H1 (cell line): ENCODE measurements around the gene CLEC12A. TPM values are rescaled to one million over a fixed set of nuclear protein-coding genes. Genes with fewer than 3 reads are reported as not detected.

Source experiments
- CTCF ChIA-PET: fragments of 300-600 bp; sonication (Branson Sonifier 250); formaldehyde crosslinking; loops from one replicate; lab custom pipeline; 2021; ENCODE audit not compliant: partially characterized antibody; lab: Charles Lee
- POLR2A ChIA-PET: fragments of 300-600 bp; sonication (Branson Sonifier 250); formaldehyde crosslinking; loops from one replicate; lab custom pipeline; 2021; ENCODE audit warnings: inconsistent platforms; ENCODE audit not compliant: partially characterized antibody; lab: Charles Lee
- DNase-seq, 2 experiments: peaks; one replicate each; pipeline versions ENCODE4 v3.0.0 to v3.0.0-alpha.2; 2010 to 2022; ENCODE audit warnings: low spot score in 2 of 2, low read depth in 1 of 2, mixed read lengths in 1 of 2
- FAIRE-seq: peaks from 2 replicates; lab custom pipeline; 2011; peaks lifted over from hg19 to GRCh38; lab: Jason Lieb, UNC
- H2AFZ ChIP-seq: 2 replicates; pipeline ENCODE4 v1.8.1; 2012; ENCODE audit warnings: low read length, inconsistent platforms
- H2AK5ac ChIP-seq: 2 replicates; pipeline ENCODE4 v1.6.1; 2013; ENCODE audit warnings: low read depth, low read length
- H2BK120ac ChIP-seq: replicated peaks from 2 replicates; pipeline ENCODE3; 2013; ENCODE audit warnings: low read depth, low read length, inconsistent platforms
- H2BK12ac ChIP-seq: 2 replicates; pipeline ENCODE4 v1.6.1; 2013; ENCODE audit warnings: low read depth, low read length
- H2BK15ac ChIP-seq: 2 replicates; pipeline ENCODE4 v1.6.1; 2013; ENCODE audit warnings: low read length
- H2BK20ac ChIP-seq: 2 replicates; pipeline ENCODE4 v1.6.1; 2013; ENCODE audit warnings: low read length
- H2BK5ac ChIP-seq: 2 replicates; pipeline ENCODE4 v1.6.1; 2013; ENCODE audit warnings: low read depth, low read length
- H3K14ac ChIP-seq: 2 replicates; pipeline ENCODE4 v1.6.1; 2013; ENCODE audit warnings: inconsistent platforms; ENCODE audit not compliant: insufficient read length
- H3K18ac ChIP-seq: 2 replicates; pipeline ENCODE4 v1.6.1; 2013; ENCODE audit warnings: low read length; ENCODE audit errors: extremely low read depth
- H3K23ac ChIP-seq: 2 replicates; pipeline ENCODE4 v1.6.1; 2013; ENCODE audit warnings: inconsistent platforms; ENCODE audit not compliant: insufficient read length
- H3K23me2 ChIP-seq: 2 replicates; pipeline ENCODE4 v1.6.1; 2013; ENCODE audit warnings: low read depth, low read length
- H3K27ac ChIP-seq: 2 replicates; pipeline ENCODE4 v1.6.1; 2011; ENCODE audit warnings: low read depth, low read length, inconsistent platforms
- H3K27me3 ChIP-seq, 4 experiments: replicated peaks in 1 of 4; 1 replicate in 1 of 4; 2 replicates in 3 of 4; pipeline versions ENCODE4 v1.6.1 to v1.8.1; 2011 to 2013; ENCODE audit warnings: low read length in 3 of 4, mild to moderate bottlenecking in 3 of 4, inconsistent platforms in 2 of 4, mixed read lengths in 2 of 4, moderate library complexity in 1 of 4; ENCODE audit not compliant: control insufficient read depth in 3 of 4, insufficient read depth in 3 of 4; ENCODE audit errors: extremely low read depth in 1 of 4
- H3K36me3 ChIP-seq, 4 experiments: 2 replicates each; pipeline versions ENCODE4 v1.6.1 to v1.8.1; 2011 to 2013; ENCODE audit warnings: mild to moderate bottlenecking in 4 of 4, low read length in 3 of 4, moderate library complexity in 2 of 4, control low read depth in 1 of 4, inconsistent platforms in 1 of 4; ENCODE audit not compliant: insufficient read depth in 4 of 4, control insufficient read depth in 2 of 4
- H3K4ac ChIP-seq: replicated peaks from 2 replicates; pipeline ENCODE3; 2013; ENCODE audit warnings: low read length, low read depth, mixed read lengths, inconsistent platforms; ENCODE audit not compliant: insufficient read length
- H3K4me1 ChIP-seq, 4 experiments: replicated peaks in 1 of 4; 1 replicate in 1 of 4; 2 replicates in 3 of 4; pipeline versions ENCODE4 v1.6.1 to v1.8.1; 2011 to 2013; ENCODE audit warnings: low read length in 3 of 4, inconsistent platforms in 2 of 4, mixed read lengths in 1 of 4; ENCODE audit not compliant: insufficient read depth in 4 of 4, control insufficient read depth in 3 of 4
- H3K4me2 ChIP-seq, 2 experiments: 2 replicates each; pipeline versions ENCODE4 v1.6.1 to v1.8.1; 2011 to 2013; ENCODE audit warnings: low read depth in 2 of 2, low read length in 2 of 2, control low read depth in 1 of 2, inconsistent platforms in 1 of 2, mild to moderate bottlenecking in 1 of 2; ENCODE audit not compliant: insufficient read depth in 1 of 2
- H3K4me3 ChIP-seq, 4 experiments: fragments of 200-600, 300-600 bp in 1 of 4; sonication (generic), shearing (Covaris generic), sonication (Bioruptor Twin) in 1 of 4; 2 replicates each; pipeline versions ENCODE4 v1.5.1 to v1.8.1; 2011 to 2016; ENCODE audit warnings: low read length in 4 of 4, low read depth in 3 of 4, control low read depth in 2 of 4, inconsistent platforms in 2 of 4, mild to moderate bottlenecking in 2 of 4, mixed read lengths in 1 of 4, moderate library complexity in 1 of 4; ENCODE audit not compliant: insufficient read depth in 2 of 4; ENCODE audit errors: extremely low read depth in 1 of 4
- H3K56ac ChIP-seq: replicated peaks from 2 replicates; pipeline ENCODE3; 2013; ENCODE audit warnings: low read depth, mild to moderate bottlenecking, mixed read lengths, low read length, inconsistent platforms; ENCODE audit not compliant: insufficient read length
- H3K79me1 ChIP-seq: 2 replicates; pipeline ENCODE4 v1.6.1; 2013; ENCODE audit warnings: low read depth, low read length, control low read depth
- H3K79me2 ChIP-seq, 2 experiments: 2 replicates each; pipeline versions ENCODE4 v1.6.1 to v1.8.1; 2012 to 2013; ENCODE audit warnings: low read length in 2 of 2, mild to moderate bottlenecking in 2 of 2, inconsistent platforms in 1 of 2; ENCODE audit not compliant: insufficient read depth in 2 of 2, control insufficient read depth in 1 of 2
- H3K9ac ChIP-seq, 4 experiments: replicated peaks in 1 of 4; 1 replicate in 1 of 4; 2 replicates in 3 of 4; pipeline versions ENCODE4 v1.6.1 to v1.8.1; 2011 to 2013; ENCODE audit warnings: low read depth in 3 of 4, low read length in 3 of 4, control low read depth in 2 of 4, mild to moderate bottlenecking in 2 of 4, moderate library complexity in 2 of 4, inconsistent platforms in 1 of 4; ENCODE audit errors: extremely low read depth in 1 of 4
- H3K9me3 ChIP-seq, 2 experiments: 2 replicates each; pipeline versions ENCODE4 v1.6.1 to v1.8.1; 2012 to 2013; ENCODE audit warnings: mild to moderate bottlenecking in 2 of 2, moderate library complexity in 2 of 2, control low read depth in 1 of 2, inconsistent platforms in 1 of 2, low read depth in 1 of 2, low read length in 1 of 2, mixed read lengths in 1 of 2; ENCODE audit not compliant: insufficient read depth in 2 of 2
- H4K20me1 ChIP-seq, 2 experiments: replicated peaks in 1 of 2; 2 replicates each; pipeline versions ENCODE3 to v1.8.1; 2011 to 2013; ENCODE audit warnings: inconsistent platforms in 2 of 2, low read length in 2 of 2, mild to moderate bottlenecking in 1 of 2; ENCODE audit not compliant: insufficient read depth in 2 of 2, control insufficient read depth in 1 of 2
- H4K5ac ChIP-seq: 2 replicates; pipeline ENCODE4 v1.6.1; 2013; ENCODE audit warnings: low read length, low read depth, mixed read lengths, inconsistent platforms; ENCODE audit not compliant: insufficient read length
- H4K8ac ChIP-seq: 2 replicates; pipeline ENCODE4 v1.8.0; 2013; ENCODE audit warnings: mild to moderate bottlenecking, moderate library complexity, low read length, inconsistent platforms; ENCODE audit not compliant: insufficient read depth; ENCODE audit errors: extremely low read depth
- H4K91ac ChIP-seq: replicated peaks from 2 replicates; pipeline ENCODE3; 2013; ENCODE audit warnings: low read length, mixed read lengths, inconsistent platforms; ENCODE audit not compliant: insufficient read length
- ASH2L ChIP-seq: fragments of 200-600, 300-600 bp; sonication (generic); IDR thresholded peaks from one replicate; pipeline ENCODE4 v1.7.1; 2017; ENCODE audit warnings: low read length
- BACH1 ChIP-seq: IDR thresholded peaks from 2 replicates; pipeline ENCODE4 v1.6.1; 2012; ENCODE audit warnings: low read length, improper control_type of control experiment
- BCL11A ChIP-seq, 2 experiments: IDR thresholded peaks; one replicate each; pipeline ENCODE4 v1.6.1; 2011; ENCODE audit warnings: low read depth in 2 of 2, low read length in 2 of 2, mild to moderate bottlenecking in 2 of 2
- CBX8 ChIP-seq: fragments of 300-800, 300-1000 bp; sonication (generic); IDR thresholded peaks from 2 replicates; pipeline ENCODE4 v1.7.1; 2016; ENCODE audit warnings: low read depth, low read length, borderline replicate concordance
- E2F6 ChIP-seq: IDR thresholded peaks from 2 replicates; pipeline ENCODE4 v1.6.1; 2012; ENCODE audit warnings: inconsistent platforms
- HDAC2 ChIP-seq, 2 experiments: fragments of 300-600 bp in 1 of 2; sonication (generic) in 1 of 2; IDR thresholded peaks; 2 replicates each; pipeline ENCODE4 v1.6.1; 2011 to 2012; ENCODE audit warnings: low read depth in 2 of 2, low read length in 2 of 2, mild to moderate bottlenecking in 2 of 2, moderate library complexity in 2 of 2, borderline replicate concordance in 1 of 2, inconsistent platforms in 1 of 2
- JUN ChIP-seq: IDR thresholded peaks from 2 replicates; pipeline ENCODE4 v1.6.1; 2011; ENCODE audit warnings: low read depth, mild to moderate bottlenecking, improper control_type of control experiment, low read length
- KDM4A ChIP-seq: IDR thresholded peaks from one replicate; pipeline ENCODE4 v1.7.1; 2012; ENCODE audit warnings: low read depth, mild to moderate bottlenecking, moderate library complexity, low read length, inconsistent platforms; ENCODE audit not compliant: severe bottlenecking
- MAX ChIP-seq: IDR thresholded peaks from 2 replicates; pipeline ENCODE4 v1.6.1; 2012; ENCODE audit warnings: inconsistent platforms
- RAD21 ChIP-seq, 2 experiments: IDR thresholded peaks in 1 of 2; conservative IDR thresholded peaks in 1 of 2; 2 replicates each; pipeline ENCODE4 v1.6.1; 2011; ENCODE audit warnings: low read depth in 2 of 2, low read length in 2 of 2, improper control_type of control experiment in 1 of 2, inconsistent platforms in 1 of 2, mild to moderate bottlenecking in 1 of 2, moderate library complexity in 1 of 2
- SIN3A ChIP-seq, 2 experiments: IDR thresholded peaks in 1 of 2; conservative IDR thresholded peaks in 1 of 2; 2 replicates each; pipeline ENCODE4 v1.6.1; 2011 to 2012; ENCODE audit warnings: low read length in 2 of 2, improper control_type of control experiment in 1 of 2, low read depth in 1 of 2, mild to moderate bottlenecking in 1 of 2
- SIX5 ChIP-seq: IDR thresholded peaks from 2 replicates; pipeline ENCODE4 v1.6.1; 2011; ENCODE audit warnings: mild to moderate bottlenecking, low read depth, low read length
- SP2 ChIP-seq: IDR thresholded peaks from 2 replicates; pipeline ENCODE4 v1.6.1; 2012; ENCODE audit warnings: mild to moderate bottlenecking, low read length, inconsistent platforms
- TAF1 ChIP-seq: IDR thresholded peaks from 2 replicates; pipeline ENCODE4 v1.6.1; 2011; ENCODE audit warnings: mild to moderate bottlenecking, low read depth, low read length
- WGBS, 2 experiments: shearing (Covaris generic) in 1 of 2; methylation state at CpG; one replicate each; pipeline versions ENCODE4 v1.1.6 to v1.1.7; 2013 to 2015; ENCODE audit warnings: low lambda C conversion rate in 2 of 2, mixed read lengths in 2 of 2, inconsistent platforms in 1 of 2, low coverage in 1 of 2, missing lambda C conversion rate in 1 of 2; ENCODE audit not compliant: insufficient replicate concordance in 2 of 2, insufficient coverage in 1 of 2, insufficient read length in 1 of 2; ENCODE audit errors: extremely low coverage in 1 of 2, missing lambda C conversion rate in 1 of 2; 5-methylcytosine and 5-hydroxymethylcytosine counted together
- polyA plus RNA-seq, 7 experiments: library from polyadenylated mRNA; depleted of rRNA in 3 of 7; stranded (reverse) in 5 of 7; unstranded in 2 of 7; fragments of >200 nt in 5 of 7; fragments of 200-250 nt in 2 of 7; gene quantifications; 1 replicate in 5 of 7; 2 replicates in 1 of 7; 4 replicates in 1 of 7; pipeline versions ENCODE4 v1.2.1 to v1.2.3, GENCODE V29; 2011 to 2013; ENCODE audit warnings: missing spikeins in 2 of 7, mixed read lengths in 2 of 7
- total RNA-seq: library from RNA; stranded (reverse); fragmentation: NEBNext Ultra II Directional; extraction: Animal tissue kit (Norgen Biotek cat#: 25700); gene quantifications from 2 replicates; pipeline ENCODE4 v1.2.1, GENCODE V29; 2021

Gene CLEC12A
- total and polyA plus RNA-seq, 2 of the 8 experiments (the other 6 are each of a cell fraction or from before 2014, with no cell fraction given), result not detected

- no peak overlapping the region for H3K4me2 ChIP-seq
- no peak overlapping the region for H3K23ac ChIP-seq
- no peak overlapping the region for H2BK20ac ChIP-seq
- FAIRE-seq, result no peak
- 82% methylated on average over 3 of the region's 3 CpGs; no CpG with 5 or more reads in 1 of the 2 experiments for WGBS, 2 experiments
- no peak overlapping the region for H3K18ac ChIP-seq
- H3K79me1 ChIP-seq, result no peaks in the 10 kb centered on the region
- no peak overlapping the region for H4K5ac ChIP-seq
- H2AK5ac ChIP-seq, result no peak overlapping the region
- H3K79me2 ChIP-seq, result no peaks in the 10 kb centered on the region
- H4K91ac ChIP-seq, result no peak overlapping the region
- no peak overlapping the region for H2BK120ac ChIP-seq
- H3K27ac ChIP-seq, result no peak overlapping the region
- H3K4me3 ChIP-seq, result no peak overlapping the region
- no peak overlapping the region for H3K14ac ChIP-seq
- no peak for DNase-seq
- no peak overlapping the region for H2BK5ac ChIP-seq
- H3K23me2 ChIP-seq, result no peaks in the 10 kb centered on the region
- H3K27me3 ChIP-seq, result peaks cover 0 to 1% (median 0%) of the 10 kb centered on the region in 4 experiments; a peak in 1 of 7 replicates
- POLR2A ChIA-PET, result no interaction called here
- no peak overlapping the region for H3K9ac ChIP-seq
- H3K4me1 ChIP-seq, result no peaks in the 10 kb centered on the region
- H4K20me1 ChIP-seq, result no peaks in the 10 kb centered on the region
- CTCF ChIA-PET, result no interaction called here
- no peaks in the 10 kb centered on the region for H3K36me3 ChIP-seq
- H2BK12ac ChIP-seq, result no peak overlapping the region
- no peak overlapping the region for H4K8ac ChIP-seq
- no peak overlapping the region for H2BK15ac ChIP-seq
- no peak overlapping the region for H3K4ac ChIP-seq
- no peaks in the 10 kb centered on the region for H3K9me3 ChIP-seq
- H2AFZ ChIP-seq, result no peak overlapping the region
- H3K56ac ChIP-seq, result no peak overlapping the region
- TF ChIP-seq SP2 (no peak), E2F6 (no peak), CBX8 (no peak), ASH2L (no peak), RAD21 (IDR thresholded peaks at IDR 0.05 in 1 of 2, conservative IDR thresholded peaks at IDR 0.05 in 1 of 2; ENCODE audit: low read depth in 2 of 2, low read length in 2 of 2) (no peak), JUN (no peak), MAX (no peak), HDAC2 (IDR thresholded peaks at IDR 0.05; ENCODE audit: borderline replicate concordance in 1 of 2, low read depth in 2 of 2, low read length in 2 of 2) (no peak), KDM4A (no peak), TAF1 (no peak), BACH1 (no peak), SIN3A (conservative IDR thresholded peaks at IDR 0.05 in 1 of 2, IDR thresholded peaks at IDR 0.05 in 1 of 2; ENCODE audit: low read depth in 1 of 2, low read length in 2 of 2) (no peak), BCL11A (IDR thresholded peaks at IDR 0.05; ENCODE audit: low read depth in 2 of 2, low read length in 2 of 2) (no peak), SIX5 (no peak)
Measured at GRCh38 chr12:9991876-9992275, 20.7 kb downstream of the CLEC12A start.
